Neural progenitor cell (in vitro differentiated cells): ENCODE measurements around the gene CLIC5.

ENCODE experiments used
- CTCF ChIP-seq: fragments of 200-600 bp; sonication (generic); IDR thresholded peaks from 2 replicates; pipeline ENCODE4 v1.5.1; 2017; ENCODE audit warnings: antibody characterized with exemption, mild to moderate bottlenecking
- EZH2 ChIP-seq: fragments of 200-600 bp; sonication (generic); IDR thresholded peaks from 2 replicates; pipeline ENCODE4 v1.6.1; 2017; ENCODE audit warnings: antibody characterized with exemption, mild to moderate bottlenecking, moderate library complexity
- EZH2phosphoT487 ChIP-seq: fragments of 200-600 bp; sonication (generic); IDR thresholded peaks from 2 replicates; pipeline ENCODE4 v1.6.1; 2017; ENCODE audit warnings: antibody characterized with exemption

GRCh38 chr6:46057792-46058191, 42.1 kb upstream of the CLIC5 start:
- TF ChIP-seq EZH2 (no peak), CTCF (no peak), EZH2phosphoT487 (no peak)
